ENCODE results near the gene TSGA10IP.

GRCh38 chr11:65895482-65895981 lies 49.7 kb upstream of the TSGA10IP start:
- TF ChIP-seq CTCF (IDR thresholded peaks at IDR 0.05) (no peak), POLR2A (IDR thresholded peaks at IDR 0.05) (no peak)

Measured in breast epithelium (tissue), 3 donors.